DND-41 (cell line): ENCODE results near the gene PPP1CB.

Experiments
- ATAC-seq: fragments of 200-7000 bp; cut with Tn5 transposase; 3 replicates; pipeline ENCODE4 v1.9.1; 2021; ENCODE audit warnings: low read depth; ENCODE audit not compliant: insufficient read depth
- DNase-seq: peaks from one replicate; pipeline ENCODE4 v3.0.0-alpha.2; 2020
- H2AFZ ChIP-seq: 2 replicates; pipeline ENCODE4 v1.6.0; 2012; ENCODE audit warnings: low read depth, low read length
- H3K27ac ChIP-seq: 2 replicates; pipeline ENCODE4 v1.5.1; 2012; ENCODE audit warnings: low read length, inconsistent platforms
- H3K27me3 ChIP-seq: fragments of 200-600 bp; sonication (generic); 2 replicates; pipeline ENCODE4 v1.6.0; 2012; ENCODE audit warnings: low read length, mild to moderate bottlenecking, inconsistent platforms; ENCODE audit not compliant: insufficient read depth, poor library complexity
- H3K36me3 ChIP-seq: 2 replicates; pipeline ENCODE4 v1.5.1; 2012; ENCODE audit warnings: low read length, inconsistent platforms; ENCODE audit not compliant: insufficient read depth
- H3K4me1 ChIP-seq: 2 replicates; pipeline ENCODE4 v1.5.1; 2012; ENCODE audit warnings: mild to moderate bottlenecking, low read length; ENCODE audit not compliant: insufficient read depth
- H3K4me2 ChIP-seq: 2 replicates; pipeline ENCODE4 v1.6.0; 2012; ENCODE audit warnings: mild to moderate bottlenecking, moderate library complexity, low read length, inconsistent platforms; ENCODE audit not compliant: insufficient read depth
- H3K4me3 ChIP-seq, 2 experiments: fragments of 200-600 bp in 1 of 2; shearing (Covaris generic) in 1 of 2; 2 replicates each; pipeline ENCODE4 v1.5.1; 2012 to 2016; ENCODE audit warnings: inconsistent platforms in 2 of 2, low read length in 2 of 2, mild to moderate bottlenecking in 2 of 2, low read depth in 1 of 2, moderate library complexity in 1 of 2
- H3K79me2 ChIP-seq: 2 replicates; pipeline ENCODE4 v1.6.0; 2012; ENCODE audit warnings: low read length, inconsistent platforms; ENCODE audit not compliant: insufficient read depth
- H3K9ac ChIP-seq: 2 replicates; pipeline ENCODE4 v1.6.0; 2012; ENCODE audit warnings: low read depth, mild to moderate bottlenecking, inconsistent platforms, low read length, moderate library complexity
- H3K9me3 ChIP-seq: 2 replicates; pipeline ENCODE4 v1.5.1; 2012; ENCODE audit warnings: low read length, moderate library complexity, mild to moderate bottlenecking, inconsistent platforms; ENCODE audit not compliant: insufficient read depth, severe bottlenecking
- H4K20me1 ChIP-seq: 2 replicates; pipeline ENCODE4 v1.6.0; 2012; ENCODE audit warnings: low read length; ENCODE audit not compliant: insufficient read depth
- CTCF ChIP-seq: IDR thresholded peaks from 2 replicates; pipeline ENCODE4 v1.5.1; 2012; ENCODE audit warnings: borderline replicate concordance, low read length, moderate library complexity, mild to moderate bottlenecking; ENCODE audit not compliant: poor library complexity, severe bottlenecking; ENCODE audit errors: extremely low read depth
- EZH2 ChIP-seq: IDR thresholded peaks from 3 replicates; pipeline ENCODE4 v1.6.1; 2012; ENCODE audit warnings: borderline replicate concordance, low read depth, mild to moderate bottlenecking, moderate library complexity, low read length, inconsistent platforms; ENCODE audit not compliant: severe bottlenecking

Gene PPP1CB

GRCh38 chr2:28750316-28751251 lies 1.0 kb upstream of the PPP1CB start:
- peak overlapping the region; percentile 96 for H2AFZ ChIP-seq

GRCh38 chr2:28751956-28752630 lies 463 bp downstream of the PPP1CB start:
- H3K36me3 ChIP-seq = peaks cover 3% of the 10 kb centered on the region; the same call in 1 of the 2 replicates
- H3K9ac ChIP-seq = peak overlapping the region; percentile 95
- H2AFZ ChIP-seq = peak overlapping the region; percentile 96
- ATAC-seq = peak; percentile 63
- H3K9me3 ChIP-seq = no peaks in the 10 kb centered on the region
- no peaks in the 10 kb centered on the region for H3K27me3 ChIP-seq
- peak; percentile 46 for DNase-seq
- H4K20me1 ChIP-seq = peaks cover 34% of the 10 kb centered on the region
- H3K79me2 ChIP-seq = peaks cover 62% of the 10 kb centered on the region
- H3K4me1 ChIP-seq = peaks cover 43% of the 10 kb centered on the region
- no peak for TF ChIP-seq CTCF
- H3K4me2 ChIP-seq = peak overlapping the region; percentile 86
- H3K27ac ChIP-seq = peak overlapping the region; percentile 97
- H3K4me3 ChIP-seq = peak overlapping the region; percentile 84 to 86

More at GRCh38 chr2:28750316-28751251, 1.0 kb upstream of the PPP1CB start:
- H3K36me3 ChIP-seq = peaks cover 3% of the 10 kb centered on the region; the same call in 1 of the 2 replicates
- H3K9me3 ChIP-seq = no peaks in the 10 kb centered on the region
- H3K27me3 ChIP-seq = no peaks in the 10 kb centered on the region
- peaks cover 19% of the 10 kb centered on the region for H4K20me1 ChIP-seq
- peak overlapping the region; percentile 84 to 86 for H3K4me3 ChIP-seq
- H3K79me2 ChIP-seq = peaks cover 47% of the 10 kb centered on the region
- H3K4me1 ChIP-seq = peaks cover 35% of the 10 kb centered on the region
- ATAC-seq = peak; percentile 0; the same call in 1 of the 3 replicates
- TF ChIP-seq CTCF (no peak), EZH2 (no peak)
- peak; percentile 11 for DNase-seq
- H3K27ac ChIP-seq = peak overlapping the region; percentile 97
- peak overlapping the region; percentile 95 for H3K9ac ChIP-seq
- H3K4me2 ChIP-seq = peak overlapping the region; percentile 71

GRCh38 chr2:28752631-28753376 lies 1.2 kb downstream of the PPP1CB start:
- H3K27me3 ChIP-seq = no peaks in the 10 kb centered on the region
- H3K27ac ChIP-seq = peak overlapping the region; percentile 97
- DNase-seq = no peak
- H2AFZ ChIP-seq = peak overlapping the region; percentile 96
- H3K9ac ChIP-seq = peak overlapping the region; percentile 95
- TF ChIP-seq EZH2 (no peak), CTCF (no peak)
- H3K36me3 ChIP-seq = peaks cover 3% of the 10 kb centered on the region; the same call in 1 of the 2 replicates
- no peaks in the 10 kb centered on the region for H3K9me3 ChIP-seq
- H3K4me1 ChIP-seq = peaks cover 43% of the 10 kb centered on the region
- no peak for ATAC-seq
- peaks cover 69% of the 10 kb centered on the region for H3K79me2 ChIP-seq
- H4K20me1 ChIP-seq = peaks cover 41% of the 10 kb centered on the region
- H3K4me3 ChIP-seq = peak overlapping the region; percentile 84 to 86
- H3K4me2 ChIP-seq = peak overlapping the region; percentile 86
